Measurements from ENCODE around the gene HDDC2. TPM values are rescaled to one million over a fixed set of nuclear protein-coding genes. Genes with fewer than 3 reads are reported as not detected.

HDDC2 gene
- total RNA-seq, 2 donors from 2014 or later: 36.8 to 42.5 TPM

GRCh38 chr6:125307964-125308615, 6.3 kb upstream of the HDDC2 start:
- no peak for ATAC-seq
- intact Hi-C loops (cut with DNase I): loop anchor here (10.0 kb wide), 1 partner anchor 153 kb away; the partner anchor contains the start of gene TPD52L1
- no peaks in the 10 kb centered on the region for H3K4me1 ChIP-seq
- H3K27ac ChIP-seq: no peak overlapping the region
- no peak for DNase-seq
- H3K4me3 ChIP-seq: no peak overlapping the region
- H3K36me3 ChIP-seq (replicated peaks in 1 of 2; ENCODE audit: insufficient read depth in 1 of 2, low read depth in 2 of 2): no peaks in the 10 kb centered on the region
- no peaks in the 10 kb centered on the region for H3K27me3 ChIP-seq
- TF ChIP-seq POLR2A (IDR thresholded peaks at IDR 0.05) (no peak), CTCF (IDR thresholded peaks at IDR 0.05) (no peak)
- H3K9me3 ChIP-seq: no peaks in the 10 kb centered on the region
- WGBS, 2 donors: 51 to 56% methylated on average over 6 of the region's 6 CpGs

DNA sequence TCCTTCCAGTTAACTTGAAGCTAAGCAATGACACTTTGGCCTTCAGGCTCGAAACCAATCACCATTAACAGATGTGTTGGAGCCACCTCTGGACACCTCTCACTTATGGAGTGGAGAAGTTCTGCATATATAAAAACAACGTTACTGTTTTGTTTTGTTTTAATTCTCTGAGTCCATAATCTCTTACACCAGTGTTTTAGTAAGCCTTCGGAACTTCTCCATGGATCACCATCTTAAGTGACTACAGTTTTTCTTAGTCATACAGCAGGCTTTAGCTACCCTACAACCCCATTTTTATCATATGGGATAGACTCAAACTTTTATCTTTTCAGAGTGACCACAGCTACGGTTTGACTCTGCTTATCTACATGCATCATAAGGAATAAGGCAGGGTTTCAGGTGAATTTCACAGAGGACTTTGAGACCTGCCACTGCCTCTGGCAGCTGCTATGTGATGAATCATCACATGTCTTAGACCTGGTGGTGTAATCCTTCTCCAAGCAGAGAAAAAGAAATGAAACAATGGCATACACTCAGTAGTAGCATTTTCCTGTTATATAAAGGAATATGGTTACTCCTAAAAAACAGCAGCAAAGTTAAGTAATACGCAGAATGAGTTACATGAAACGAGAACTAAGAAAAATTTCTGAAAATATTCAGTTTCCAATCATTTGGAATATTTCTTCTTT, 5.5 kb upstream of the HDDC2 start:
- no peak for DNase-seq

DNA sequence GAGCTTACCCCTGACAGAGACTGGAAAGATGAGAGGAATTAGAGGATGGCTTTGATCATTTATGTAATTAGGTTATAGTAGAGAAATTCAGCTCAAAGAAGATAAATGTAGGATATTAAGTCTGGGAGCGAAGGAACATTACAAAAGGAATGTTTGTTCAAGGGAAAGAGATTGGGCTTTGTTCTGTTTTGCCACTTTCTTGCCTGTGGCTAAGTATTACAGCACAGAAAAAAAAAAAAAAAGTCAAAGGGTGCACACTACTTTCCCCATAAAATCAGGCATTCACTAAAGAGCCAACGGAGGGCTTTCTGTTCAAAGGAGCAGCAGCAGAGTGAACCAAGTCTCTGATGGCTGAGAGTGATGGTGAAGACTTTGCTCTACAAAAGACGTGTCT, 5.0 kb upstream of the HDDC2 start:
- intact Hi-C loops (cut with DNase I): loop anchor here (10.0 kb wide), 1 partner anchor 152 kb away; the partner anchor contains the start of gene TPD52L1
- DNase-seq: no peak
- H3K36me3 ChIP-seq (replicated peaks in 1 of 2; ENCODE audit: insufficient read depth in 1 of 2, low read depth in 2 of 2): no peaks in the 10 kb centered on the region

More for the DNA sequence above, 5.5 kb upstream of the HDDC2 start:
- Histone ChIP-seq H3K36me3 (replicated peaks in 1 of 2; ENCODE audit: insufficient read depth in 1 of 2, low read depth in 2 of 2) (no peaks in the 10 kb centered on the region), H3K27ac (no peak overlapping the region), H3K9me3 (no peaks in the 10 kb centered on the region), H3K4me3 (no peak overlapping the region), H3K4me1 (no peaks in the 10 kb centered on the region), H3K27me3 (no peaks in the 10 kb centered on the region)
- TF ChIP-seq CTCF (IDR thresholded peaks at IDR 0.05) (no peak), POLR2A (IDR thresholded peaks at IDR 0.05) (no peak)
- 68 to 71% methylated on average over 6 of the region's 6 CpGs for WGBS, 2 donors
- no peak for ATAC-seq
- intact Hi-C loops (cut with DNase I): loop anchor here (10.0 kb wide), 1 partner anchor 152 kb away; the partner anchor contains the start of gene TPD52L1

GRCh38 chr6:125304970-125305660, 3.3 kb upstream of the HDDC2 start:
- H3K9me3 ChIP-seq: no peaks in the 10 kb centered on the region
- TF ChIP-seq POLR2A (IDR thresholded peaks at IDR 0.05) (no peak), CTCF (IDR thresholded peaks at IDR 0.05) (no peak)
- DNase-seq: no peak
- H3K4me1 ChIP-seq: peaks cover 9% of the 10 kb centered on the region
- intact Hi-C loops (cut with DNase I): loop anchor here (10.0 kb wide), 1 partner anchor 150 kb away; the partner anchor contains the start of gene TPD52L1
- H3K27me3 ChIP-seq: no peaks in the 10 kb centered on the region
- no peak overlapping the region for H3K27ac ChIP-seq
- ATAC-seq: no peak
- no peak overlapping the region for H3K4me3 ChIP-seq
- WGBS, 2 donors: 89% methylated on average over 3 of the region's 3 CpGs
- H3K36me3 ChIP-seq (replicated peaks in 1 of 2; ENCODE audit: insufficient read depth in 1 of 2, low read depth in 2 of 2): no peaks in the 10 kb centered on the region

More for the DNA sequence above, 5.0 kb upstream of the HDDC2 start:
- Histone ChIP-seq H3K9me3 (no peaks in the 10 kb centered on the region), H3K27me3 (no peaks in the 10 kb centered on the region), H3K4me1 (no peaks in the 10 kb centered on the region), H3K4me3 (no peak overlapping the region), H3K27ac (no peak overlapping the region)
- ATAC-seq: no peak
- TF ChIP-seq POLR2A (IDR thresholded peaks at IDR 0.05) (no peak), CTCF (IDR thresholded peaks at IDR 0.05) (no peak)
- 66 to 80% methylated on average over 3 of the region's 3 CpGs for WGBS, 2 donors

All from body of pancreas (tissue), 4 donors.